NCI-H2029 treated with DMSO at 0.1 percent for 48 hours (cell line): Measurements from ENCODE around the gene BAIAP3.

Source experiments
- DNase-seq: peaks from one replicate; lab custom pipeline; 2025; lab: John Stamatoyannopoulos, UW

BAIAP3 gene

DNA sequence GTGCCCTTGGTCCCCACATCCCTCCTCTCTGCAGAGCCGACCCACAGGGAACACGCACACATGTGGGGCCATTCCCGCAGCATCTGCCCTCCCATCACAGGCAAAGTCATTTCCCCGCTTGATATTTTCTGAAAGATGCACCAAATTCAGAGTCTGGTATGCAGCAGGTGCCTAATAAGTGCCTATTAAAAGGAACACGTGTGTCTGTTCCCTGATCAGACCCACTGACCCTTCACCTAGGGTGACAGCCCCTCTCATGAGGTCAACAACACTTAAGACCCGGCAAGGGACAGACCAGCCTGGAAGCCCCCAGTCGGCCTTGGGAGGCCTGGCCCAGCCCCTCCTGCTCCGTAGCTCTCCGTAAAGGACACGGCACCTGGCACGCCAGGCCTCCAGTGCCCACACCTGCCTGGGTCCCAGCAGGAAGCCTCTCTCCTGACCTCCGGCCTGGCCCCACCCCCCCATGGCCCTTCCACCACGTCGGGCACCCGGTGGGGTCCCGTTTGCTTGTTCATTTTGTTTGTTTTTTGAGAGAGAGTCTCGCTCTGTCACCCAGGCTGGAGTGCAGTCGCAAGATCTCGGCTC lies 61.0 kb downstream of the BAIAP3 start:
- DNase-seq = no peak

DNA sequence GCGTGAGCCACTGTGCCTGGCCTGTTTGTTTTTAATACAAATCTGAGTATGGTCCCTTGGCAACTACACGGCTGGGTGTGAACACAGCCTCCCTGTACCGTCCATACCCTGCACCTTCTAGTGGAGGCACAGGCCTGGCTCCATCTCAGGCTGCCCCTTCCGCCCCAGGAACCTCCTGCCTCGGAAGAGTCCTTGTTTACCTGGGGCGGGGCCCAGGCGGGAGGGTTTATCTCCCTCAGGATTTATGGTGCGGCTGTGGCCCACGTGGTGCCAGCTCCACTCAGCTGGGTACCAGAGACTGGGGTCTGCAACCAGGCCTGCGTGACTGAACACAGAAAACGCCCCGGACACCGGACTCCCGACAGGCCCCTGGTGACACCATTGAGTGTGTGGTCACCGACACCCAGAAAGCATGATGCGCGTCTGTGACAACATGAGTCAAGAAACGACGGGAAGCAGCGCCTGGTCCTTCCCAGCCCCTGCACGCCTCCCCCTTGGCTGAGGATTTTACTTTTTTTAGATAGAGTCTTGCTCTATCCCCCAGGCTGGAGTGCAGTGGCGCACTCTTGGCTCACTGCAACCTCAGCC lies 62.1 kb downstream of the BAIAP3 start:
- no peak for DNase-seq

DNA sequence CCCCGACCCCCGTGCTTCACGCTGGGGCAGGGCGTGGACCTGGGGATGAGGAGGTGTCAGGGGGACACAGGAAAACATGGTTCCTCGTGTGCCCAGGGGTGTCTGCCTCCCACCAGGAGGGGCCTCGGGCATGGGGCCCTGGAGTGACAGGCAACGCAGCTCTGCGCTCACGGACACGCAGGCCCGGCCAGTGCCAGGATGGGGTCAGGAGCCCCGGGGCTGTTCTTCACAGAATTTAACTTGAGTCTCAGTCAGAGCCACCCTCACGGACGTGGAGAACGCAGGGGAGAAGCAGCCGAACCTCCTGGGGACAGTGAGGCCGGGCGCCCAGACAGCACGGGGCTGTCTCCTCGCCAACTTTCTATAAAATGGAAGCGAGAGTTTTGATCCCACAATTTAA lies 64.3 kb downstream of the BAIAP3 start:
- no peak for DNase-seq

DNA sequence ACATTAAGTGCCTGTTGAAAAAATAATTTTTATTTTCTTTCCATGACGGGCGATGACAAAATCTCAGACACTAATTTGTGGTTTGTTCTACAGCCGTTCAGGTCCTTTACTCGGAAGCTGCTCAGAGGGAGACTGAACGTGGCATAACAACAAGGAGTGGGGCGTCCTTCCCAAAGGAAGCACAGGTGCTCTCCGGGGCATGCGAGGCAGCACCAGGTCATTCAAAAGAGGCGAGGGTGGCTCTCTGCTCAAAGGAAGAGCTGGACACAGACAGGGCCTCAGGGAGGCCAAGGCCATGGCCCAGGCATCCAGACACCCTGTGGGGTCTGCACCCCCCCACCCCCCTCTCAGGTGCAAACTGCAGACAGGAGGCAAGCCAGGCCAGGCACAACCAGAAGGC lies 64.9 kb downstream of the BAIAP3 start:
- no peak for DNase-seq
